Measurements from ENCODE around the gene FNDC3A.

FNDC3A gene

GRCh38 chr13:49251326-49251725, 275.6 kb downstream of the FNDC3A start:
- Mint-ChIP-seq H3K36me3 (ENCODE audit: low read depth) (peaks cover 16% of the 10 kb centered on the region), H3K27me3 (ENCODE audit: low read depth) (no peaks in the 10 kb centered on the region), H3K4me3 (no peak overlapping the region), H3K9me3 (no peaks in the 10 kb centered on the region), H3K4me1 (peaks cover 17% of the 10 kb centered on the region), H3K27ac (no peak overlapping the region)
- no peak for TF ChIP-seq CTCF (IDR thresholded peaks at IDR 0.05; ENCODE audit: unreplicated experiment in 3 of 3)

- peaks cover 10% of the 10 kb centered on the region for H3K4me1 Mint-ChIP-seq
- no peaks in the 10 kb centered on the region for H3K27me3 Mint-ChIP-seq (ENCODE audit: low read depth)
Observed at GRCh38 chr13:49253310-49253709, 277.6 kb downstream of the FNDC3A start.

GRCh38 chr13:49254007-49254406, 278.3 kb downstream of the FNDC3A start:
- Mint-ChIP-seq H3K27me3 (ENCODE audit: low read depth) (no peaks in the 10 kb centered on the region), H3K9me3 (no peaks in the 10 kb centered on the region), H3K36me3 (ENCODE audit: low read depth) (peaks cover 20% of the 10 kb centered on the region), H3K27ac (no peak overlapping the region), H3K4me3 (no peak overlapping the region), H3K4me1 (peaks cover 5% of the 10 kb centered on the region)
- TF ChIP-seq CTCF (IDR thresholded peaks at IDR 0.05; ENCODE audit: unreplicated experiment in 3 of 3), result no peak

More at GRCh38 chr13:49253310-49253709, 277.6 kb downstream of the FNDC3A start:
- Mint-ChIP-seq H3K9me3 (no peaks in the 10 kb centered on the region), H3K36me3 (ENCODE audit: low read depth) (peaks cover 20% of the 10 kb centered on the region), H3K4me3 (no peak overlapping the region), H3K27ac (no peak overlapping the region)
- no peak for TF ChIP-seq CTCF (IDR thresholded peaks at IDR 0.05; ENCODE audit: unreplicated experiment in 3 of 3)

GRCh38 chr13:49256841-49257240, 281.1 kb downstream of the FNDC3A start:
- H3K27ac Mint-ChIP-seq, result no peak overlapping the region
- H3K4me1 Mint-ChIP-seq, result no peaks in the 10 kb centered on the region
- peaks cover 38% of the 10 kb centered on the region for H3K36me3 Mint-ChIP-seq (ENCODE audit: low read depth)
- no peaks in the 10 kb centered on the region for H3K9me3 Mint-ChIP-seq
- TF ChIP-seq CTCF (IDR thresholded peaks at IDR 0.05; ENCODE audit: unreplicated experiment in 3 of 3), result no peak
- no peak overlapping the region for H3K4me3 Mint-ChIP-seq
- H3K27me3 Mint-ChIP-seq (ENCODE audit: low read depth), result no peaks in the 10 kb centered on the region

- Mint-ChIP-seq H3K9me3 (no peaks in the 10 kb centered on the region), H3K4me1 (no peaks in the 10 kb centered on the region), H3K27ac (no peak overlapping the region), H3K27me3 (ENCODE audit: low read depth) (no peaks in the 10 kb centered on the region), H3K4me3 (no peak overlapping the region), H3K36me3 (ENCODE audit: low read depth) (peaks cover 38% of the 10 kb centered on the region)
- no peak for TF ChIP-seq CTCF (IDR thresholded peaks at IDR 0.05; ENCODE audit: unreplicated experiment in 3 of 3)
Observed at GRCh38 chr13:49258089-49258796, 282.5 kb downstream of the FNDC3A start.
